Activated CD8-positive, alpha-beta memory T cell treated with anti-CD3 and anti-CD28 coated beads for 36 hours (primary cell): ENCODE measurements around the gene LGALS9. TPM values are rescaled to one million over a fixed set of nuclear protein-coding genes. Genes with fewer than 3 reads are reported as not detected.
"Not testable (repeated sequence)": the region's sequence is repeated elsewhere in the genome, so short reads cannot be mapped to it uniquely, and the experiment has no call there.

ENCODE experiments used
- CTCF ChIA-PET: fragments of 350-600 bp; sonication (Branson Sonifier 250); formaldehyde crosslinking; loops from one replicate; lab custom pipeline; 2021; ENCODE audit warnings: antibody characterized with exemption; lab: Charles Lee
- POLR2A ChIA-PET: fragments of 350-600 bp; sonication (Branson Sonifier 250); formaldehyde crosslinking; loops from one replicate; lab custom pipeline; 2021; ENCODE audit warnings: antibody characterized with exemption; lab: Charles Lee
- total RNA-seq, 2 experiments: library from RNA; stranded (reverse); gene quantifications; one replicate each; pipeline ENCODE4 v1.2.3, GENCODE V29; 2021

LGALS9 gene
- total RNA-seq, 2 experiments from 2014 or later: 8.4 TPM

DNA sequence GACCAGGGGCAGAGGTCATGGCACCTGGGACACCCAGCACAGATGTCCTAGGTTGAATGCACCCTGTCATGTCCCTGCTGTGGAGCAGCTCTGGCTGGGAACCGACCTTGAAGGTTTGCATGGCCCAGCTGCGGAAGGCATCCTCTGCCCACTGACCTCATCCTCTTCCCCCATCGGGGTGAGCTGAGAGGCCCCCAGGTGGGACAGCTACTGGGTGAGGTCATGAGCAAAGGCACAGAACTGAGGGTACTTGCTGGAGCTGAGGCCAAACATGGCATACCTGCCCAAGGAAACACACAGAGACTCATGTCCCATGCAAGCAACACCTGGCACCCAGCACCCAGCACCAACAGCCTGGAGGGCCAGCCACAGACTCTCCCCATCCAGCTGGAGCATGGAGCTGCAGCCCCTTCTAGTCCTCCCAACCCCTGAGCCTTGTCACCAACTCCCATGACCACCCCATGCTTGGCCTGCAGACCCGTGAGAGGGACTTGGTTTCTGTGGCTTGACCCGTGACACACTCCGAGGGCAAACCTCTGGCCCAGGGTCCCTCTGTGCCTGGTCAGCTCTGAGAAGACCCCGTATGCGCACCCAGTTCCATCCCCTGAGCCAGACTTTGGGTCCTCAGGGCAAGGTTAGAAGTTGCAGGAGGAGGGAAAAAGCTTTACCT, 33.1 kb downstream of the LGALS9 start:
- ChIA-PET CTCF (interaction anchor here (0.7 to 1.1 kb wide), 4 partner anchors 9 to 1053 kb away, joined by 3 to 5 read pairs (median 4); no protein-coding TSS in a partner anchor), POLR2A (interaction anchor here (0.6 kb wide), 1 partner anchor 264 kb away, joined by 3 read pairs; no protein-coding TSS in a partner anchor)

GRCh38 chr17:27664606-27664965, 33.6 kb downstream of the LGALS9 start:
- POLR2A ChIA-PET: interaction anchor here (0.6 kb wide), 1 partner anchor 264 kb away, joined by 3 read pairs; no protein-coding TSS in a partner anchor
- CTCF ChIA-PET: interaction anchor here (0.7 to 1.1 kb wide), 3 partner anchors 10 to 1052 kb away, joined by 3 to 4 read pairs (median 3); no protein-coding TSS in a partner anchor

GRCh38 chr17:27665549-27665948, 34.6 kb downstream of the LGALS9 start:
- CTCF ChIA-PET: interaction anchor here (0.9 kb wide), 1 partner anchor 11 kb away, joined by 3 read pairs; no protein-coding TSS in a partner anchor

GRCh38 chr17:27666270-27666669, 35.3 kb downstream of the LGALS9 start:
- CTCF ChIA-PET: interaction anchor here (0.9 kb wide), 1 partner anchor 12 kb away, joined by 3 read pairs; no protein-coding TSS in a partner anchor
- POLR2A ChIA-PET: not testable (repeated sequence)

More at GRCh38 chr17:27665549-27665948, 34.6 kb downstream of the LGALS9 start:
- POLR2A ChIA-PET: no interaction called here

GRCh38 chr17:27666831-27667560, 36.0 kb downstream of the LGALS9 start:
- CTCF ChIA-PET: no interaction called here
- POLR2A ChIA-PET: no interaction called here

DNA sequence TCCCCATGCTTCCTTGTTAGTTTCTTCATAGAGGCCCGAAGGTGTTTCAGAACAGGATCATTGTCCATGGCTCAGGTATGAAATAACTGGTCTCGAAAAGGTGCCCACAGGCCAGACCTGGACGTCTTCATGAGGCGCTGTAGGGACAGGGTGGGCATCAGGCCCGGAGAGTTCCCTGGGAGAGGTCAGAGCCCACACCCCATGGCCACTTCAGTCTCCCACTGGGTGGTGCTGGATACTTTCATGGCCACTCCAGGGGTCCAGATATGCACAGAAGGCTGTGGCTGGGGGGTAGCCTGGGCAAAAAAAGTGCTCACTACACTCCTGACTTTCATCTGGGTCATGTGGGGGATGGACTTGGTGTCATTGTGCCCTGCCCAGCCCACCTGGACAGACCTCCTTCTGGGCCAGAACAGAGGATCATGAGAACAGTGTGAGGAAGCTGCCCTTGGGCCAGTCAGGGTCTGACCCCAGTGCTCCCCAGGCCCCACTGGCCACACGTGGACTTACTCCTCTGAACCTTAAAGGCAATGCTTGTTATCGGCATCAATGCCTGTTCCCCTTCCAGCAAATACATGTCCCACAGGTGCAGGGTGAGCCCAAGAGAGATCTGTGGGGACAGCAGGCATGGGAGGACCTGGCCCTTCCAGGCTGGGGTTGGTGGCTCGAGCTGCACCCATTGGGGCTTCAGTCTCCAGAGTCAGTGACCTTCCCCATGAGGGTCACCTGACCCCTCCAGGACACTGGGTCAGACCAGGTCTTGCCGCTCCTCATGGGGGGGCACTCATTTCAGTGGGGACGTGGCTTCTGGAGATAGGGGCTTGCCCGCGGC, 36.9 kb downstream of the LGALS9 start:
- ChIA-PET CTCF (no interaction called here), POLR2A (no interaction called here)

DNA sequence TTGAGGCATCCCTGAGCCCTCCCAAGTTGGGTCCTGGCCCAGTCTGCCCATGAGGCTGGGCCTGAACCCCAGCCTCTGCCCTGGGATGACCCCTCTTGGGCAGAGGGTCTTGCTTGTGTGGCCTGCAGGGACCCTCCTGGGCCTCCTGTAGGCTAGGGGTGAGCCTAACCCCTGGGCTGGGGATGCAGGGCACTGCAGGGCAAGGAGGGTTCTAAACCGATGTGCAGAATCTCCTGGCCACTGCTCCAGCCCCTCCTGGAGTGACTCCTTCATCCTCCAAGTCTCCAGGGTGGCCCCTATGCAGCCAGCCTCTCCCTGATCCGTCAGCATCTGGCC, 37.5 kb downstream of the LGALS9 start:
- CTCF ChIA-PET: no interaction called here
- POLR2A ChIA-PET: no interaction called here

- CTCF ChIA-PET: no interaction called here
- POLR2A ChIA-PET: no interaction called here
These were observed 38.1 kb downstream of the LGALS9 start for GRCh38 chr17:27669136-27669535.

- ChIA-PET POLR2A (no interaction called here), CTCF (no interaction called here)
These were observed 38.9 kb downstream of the LGALS9 start for GRCh38 chr17:27669850-27670249.

DNA sequence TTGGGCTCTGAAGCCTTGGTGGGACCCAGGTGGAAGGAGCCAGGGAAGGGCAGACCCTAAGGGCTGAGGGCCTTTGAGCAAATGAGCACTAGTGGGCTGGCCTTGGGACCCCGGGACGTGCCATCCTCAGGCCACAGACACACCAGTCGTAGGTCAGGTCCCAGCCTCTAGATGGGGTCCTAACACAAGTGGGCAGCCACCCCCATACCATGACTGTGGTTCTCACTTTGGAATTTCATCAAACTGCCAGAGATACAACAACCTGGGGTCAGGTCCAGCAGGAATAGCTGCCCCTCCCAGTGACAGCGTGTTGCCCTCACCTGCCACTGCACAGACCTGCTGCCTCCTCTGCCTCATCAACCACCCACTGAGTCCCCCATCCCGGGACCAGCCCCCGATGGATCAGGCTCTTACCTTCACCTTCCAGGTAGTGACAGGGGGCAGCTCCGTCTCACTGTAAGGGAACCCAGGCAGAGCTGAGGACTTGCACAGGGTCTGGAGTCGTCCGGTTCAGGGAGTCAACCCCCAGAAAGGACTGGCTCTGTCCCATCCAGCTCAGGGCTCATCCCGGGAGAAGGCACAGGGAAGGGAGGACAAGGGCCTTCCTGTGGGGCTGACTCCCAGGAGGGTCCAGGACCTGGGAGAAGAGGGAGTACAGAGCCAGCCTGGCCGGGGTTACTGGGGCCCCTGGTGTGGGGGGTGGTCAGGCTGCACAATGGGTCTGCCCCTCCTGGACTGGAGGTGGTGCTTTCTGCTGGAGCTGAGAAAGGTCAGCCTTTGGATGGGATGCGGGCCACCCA, 40.0 kb downstream of the LGALS9 start:
- ChIA-PET CTCF (no interaction called here), POLR2A (no interaction called here)

DNA sequence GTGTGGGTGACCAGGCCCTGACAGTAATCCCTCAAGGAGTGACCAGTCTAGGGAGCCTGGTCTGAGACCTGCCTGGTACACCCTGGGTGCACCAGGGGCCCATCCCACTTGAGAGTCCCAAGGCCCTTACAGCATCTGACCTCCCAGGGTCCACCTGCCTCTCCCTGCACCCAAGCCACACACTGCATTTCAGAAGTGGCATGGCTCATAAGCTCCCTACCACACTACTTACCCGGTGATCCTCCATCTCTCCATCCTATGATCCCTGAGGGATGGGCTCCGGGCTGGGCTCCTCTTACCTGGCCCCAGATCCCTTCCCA, 40.6 kb downstream of the LGALS9 start:
- CTCF ChIA-PET: no interaction called here
- POLR2A ChIA-PET: no interaction called here

DNA sequence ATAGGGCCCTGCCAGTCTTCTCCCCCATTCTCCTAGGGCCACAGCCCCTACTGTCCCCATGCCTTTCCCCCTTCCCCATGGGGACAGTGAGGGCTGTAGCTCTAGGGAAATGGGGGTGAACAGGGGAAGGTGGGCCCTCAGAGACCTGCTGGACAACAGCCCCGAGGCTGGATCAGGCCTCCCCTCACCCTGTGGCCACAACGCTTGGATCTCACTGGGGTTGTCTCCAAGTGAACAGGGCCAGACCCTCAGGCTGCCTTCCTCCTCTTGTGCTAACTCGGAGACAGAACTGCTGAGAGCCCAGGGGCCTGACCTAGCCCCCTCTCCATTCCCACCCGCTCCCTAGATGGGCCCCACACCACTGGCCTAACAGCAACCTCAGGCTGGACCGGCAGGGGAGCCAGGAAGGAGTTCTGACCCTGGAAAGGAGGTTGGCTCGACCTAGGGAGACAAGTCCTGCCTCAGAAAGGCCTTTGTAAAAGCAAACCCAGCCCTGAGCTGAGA, 41.0 kb downstream of the LGALS9 start:
- CTCF ChIA-PET, POLR2A ChIA-PET: not testable (repeated sequence)

DNA sequence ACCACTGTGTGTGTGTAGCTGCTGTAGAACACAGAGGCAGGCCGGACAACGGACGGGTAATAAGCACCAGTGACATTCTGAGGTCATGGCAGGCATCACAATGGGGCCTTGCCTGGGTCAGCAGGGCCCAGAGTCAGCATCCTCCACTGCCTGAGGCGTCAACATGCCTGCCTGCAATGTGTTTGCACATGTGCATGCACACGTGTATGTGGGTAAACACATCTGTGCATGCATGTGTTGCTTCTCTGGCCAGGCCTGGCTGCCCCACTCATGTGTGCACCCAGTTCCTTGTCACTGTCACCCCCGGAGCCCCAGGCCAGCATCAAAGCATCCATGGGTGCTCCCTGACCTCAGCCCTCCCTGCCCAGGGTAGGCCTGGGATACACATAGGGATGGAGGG, 43.3 kb downstream of the LGALS9 start:
- CTCF ChIA-PET: no interaction called here
- POLR2A ChIA-PET: no interaction called here

- ChIA-PET CTCF (interaction anchor here (1.5 kb wide), 1 partner anchor 78 kb away, joined by 3 read pairs; no protein-coding TSS in a partner anchor), POLR2A (no interaction called here)
These were observed 46.2 kb downstream of the LGALS9 start for GRCh38 chr17:27677191-27677590.

GRCh38 chr17:27686322-27686721, 55.3 kb downstream of the LGALS9 start:
- CTCF ChIA-PET, POLR2A ChIA-PET: not testable (repeated sequence)

DNA sequence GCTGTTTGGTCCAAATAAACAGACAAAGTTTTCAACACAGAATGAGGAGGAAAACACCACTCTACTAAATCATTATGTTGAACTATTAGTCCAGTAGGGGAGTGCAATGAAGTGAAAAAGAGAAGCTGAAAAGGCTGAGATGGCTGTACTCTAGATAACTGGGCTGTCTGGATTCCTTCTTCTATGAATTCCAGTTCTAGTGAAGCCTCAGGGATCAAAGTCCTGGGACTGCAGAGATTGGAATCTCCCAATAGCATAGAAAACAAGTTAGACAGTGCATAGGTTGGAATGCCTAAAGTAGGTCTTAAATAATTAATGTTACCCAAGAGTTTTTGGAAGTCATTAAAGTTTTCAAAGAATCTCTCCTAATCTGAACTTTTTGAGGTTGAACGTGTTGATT, 59.9 kb downstream of the LGALS9 start:
- POLR2A ChIA-PET: no interaction called here
- CTCF ChIA-PET: no interaction called here

DNA sequence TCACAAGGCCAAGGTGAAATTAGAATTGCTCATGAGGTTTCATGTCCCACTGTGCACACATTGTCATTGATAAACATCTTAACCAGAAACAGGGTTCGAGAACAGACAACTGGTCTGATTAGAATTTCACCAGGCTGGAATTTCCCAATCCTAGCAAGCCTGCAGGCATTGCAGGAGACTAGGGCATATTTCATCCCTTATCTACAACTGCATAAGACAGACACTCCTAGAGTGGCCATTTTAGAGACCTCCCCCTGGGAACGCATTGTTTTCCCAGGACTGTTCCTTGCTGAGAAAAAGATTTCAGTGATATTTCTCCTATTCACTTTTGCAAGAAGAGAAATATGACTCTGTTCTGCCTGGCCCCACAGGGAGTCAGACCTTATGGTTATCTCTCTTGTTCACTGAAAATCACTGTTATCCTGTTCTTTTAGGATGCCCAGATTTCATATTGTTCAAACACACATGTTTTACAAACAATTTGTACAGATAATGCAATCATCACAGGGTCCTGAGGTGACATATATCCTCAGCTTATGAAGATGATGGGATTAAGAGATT, 64.3 kb downstream of the LGALS9 start:
- CTCF ChIA-PET, POLR2A ChIA-PET: not testable (repeated sequence)
